Neuronal stem cell (in vitro differentiated cells): ENCODE results near the gene PRKCB.

ENCODE experiments used
- DNase-seq: peaks from one replicate; pipeline ENCODE4 v3.0.0-alpha.2; 2013; ENCODE audit warnings: low spot score
- H2AFZ ChIP-seq: one replicate; pipeline ENCODE4 v1.6.1; 2013; ENCODE audit warnings: mild to moderate bottlenecking, low read length, inconsistent platforms
- H2AK5ac ChIP-seq: 2 replicates; pipeline ENCODE4 v1.6.1; 2013; ENCODE audit warnings: low read depth, mild to moderate bottlenecking, inconsistent platforms, low read length, moderate library complexity, mixed read lengths
- H2BK120ac ChIP-seq: 2 replicates; pipeline ENCODE4 v1.6.1; 2013; ENCODE audit warnings: low read depth, mild to moderate bottlenecking, inconsistent platforms, low read length, moderate library complexity, mixed read lengths
- H2BK12ac ChIP-seq: one replicate; pipeline ENCODE4 v1.6.1; 2013; ENCODE audit warnings: low read length, inconsistent platforms
- H2BK15ac ChIP-seq: 2 replicates; pipeline ENCODE4 v1.6.1; 2013; ENCODE audit warnings: mild to moderate bottlenecking, low read length, inconsistent platforms, mixed read lengths
- H2BK5ac ChIP-seq: one replicate; pipeline ENCODE4 v1.6.1; 2013; ENCODE audit warnings: inconsistent platforms, mild to moderate bottlenecking, low read length, moderate library complexity
- H3K14ac ChIP-seq: one replicate; pipeline ENCODE4 v1.6.1; 2013; ENCODE audit warnings: low read length, inconsistent platforms
- H3K18ac ChIP-seq: 2 replicates; pipeline ENCODE4 v1.6.1; 2013; ENCODE audit warnings: low read length, inconsistent platforms
- H3K23ac ChIP-seq: 2 replicates; pipeline ENCODE4 v1.6.1; 2013; ENCODE audit warnings: low read depth, mild to moderate bottlenecking, mixed read lengths, low read length, inconsistent platforms; ENCODE audit not compliant: poor library complexity
- H3K27ac ChIP-seq: replicated peaks from 3 replicates; pipeline ENCODE4 v1.5.1; 2013; ENCODE audit warnings: low read length, inconsistent platforms
- H3K27me3 ChIP-seq, 3 experiments: 2 replicates each; pipeline ENCODE4 v1.6.1; 2013; ENCODE audit warnings: low read length in 3 of 3, mild to moderate bottlenecking in 2 of 3, inconsistent platforms in 1 of 3, low read depth in 1 of 3, mixed read lengths in 1 of 3, moderate library complexity in 1 of 3; ENCODE audit not compliant: control insufficient read depth in 3 of 3, insufficient read depth in 3 of 3
- H3K36me3 ChIP-seq, 2 donors: replicated peaks in 1 of 2; 2 replicates each; pipeline ENCODE4 v1.6.1; 2013; ENCODE audit warnings: low read length in 2 of 2; ENCODE audit not compliant: control insufficient read depth in 2 of 2, insufficient read depth in 2 of 2
- H3K4ac ChIP-seq: 2 replicates; pipeline ENCODE4 v1.6.1; 2013; ENCODE audit warnings: inconsistent platforms, mild to moderate bottlenecking, low read length, moderate library complexity
- H3K4me1 ChIP-seq, 2 donors: 1 replicate in 1 of 2; 2 replicates in 1 of 2; pipeline ENCODE4 v1.6.1; 2013; ENCODE audit warnings: low read length in 2 of 2, low read depth in 1 of 2; ENCODE audit not compliant: control insufficient read depth in 2 of 2, insufficient read depth in 1 of 2
- H3K4me2 ChIP-seq: one replicate; pipeline ENCODE4 v1.6.1; 2013; ENCODE audit warnings: mild to moderate bottlenecking, low read length, inconsistent platforms; ENCODE audit not compliant: insufficient read depth, poor library complexity, severe bottlenecking
- H3K4me3 ChIP-seq, 2 donors: 2 replicates each; pipeline ENCODE4 v1.5.1; 2013; ENCODE audit warnings: low read length in 2 of 2, mild to moderate bottlenecking in 2 of 2, inconsistent platforms in 1 of 2, moderate library complexity in 1 of 2
- H3K79me1 ChIP-seq: one replicate; pipeline ENCODE4 v1.6.1; 2013; ENCODE audit warnings: low read depth, mild to moderate bottlenecking, inconsistent platforms, low read length, moderate library complexity
- H3K9ac ChIP-seq: one replicate; pipeline ENCODE4 v1.6.1; 2013; ENCODE audit warnings: mild to moderate bottlenecking, low read depth, low read length, inconsistent platforms; ENCODE audit not compliant: poor library complexity
- H3K9me3 ChIP-seq, 2 donors: replicated peaks in 1 of 2; 2 replicates each; pipeline versions ENCODE3 to v1.6.1; 2013; ENCODE audit warnings: low read length in 2 of 2, mild to moderate bottlenecking in 2 of 2, inconsistent platforms in 1 of 2, low read depth in 1 of 2, mixed read lengths in 1 of 2, moderate library complexity in 1 of 2; ENCODE audit not compliant: control insufficient read depth in 2 of 2, insufficient read depth in 1 of 2
- H4K8ac ChIP-seq: one replicate; pipeline ENCODE4 v1.6.1; 2013; ENCODE audit warnings: low read depth, mild to moderate bottlenecking, inconsistent platforms, low read length, moderate library complexity
- H4K91ac ChIP-seq: one replicate; pipeline ENCODE4 v1.6.1; 2013; ENCODE audit warnings: low read length, low read depth, mild to moderate bottlenecking, inconsistent platforms; ENCODE audit not compliant: poor library complexity
- WGBS, 2 donors: extraction: QIAGEN DNeasy Blood & Tissue Kit; methylation state at CpG; one replicate each; pipeline ENCODE4 v1.1.7; 2013; ENCODE audit warnings: missing lambda C conversion rate in 2 of 2, mixed read lengths in 1 of 2; ENCODE audit not compliant: insufficient read length in 2 of 2, insufficient replicate concordance in 1 of 2; ENCODE audit errors: extremely low coverage in 2 of 2; 5-methylcytosine and 5-hydroxymethylcytosine counted together

Gene PRKCB

DNA sequence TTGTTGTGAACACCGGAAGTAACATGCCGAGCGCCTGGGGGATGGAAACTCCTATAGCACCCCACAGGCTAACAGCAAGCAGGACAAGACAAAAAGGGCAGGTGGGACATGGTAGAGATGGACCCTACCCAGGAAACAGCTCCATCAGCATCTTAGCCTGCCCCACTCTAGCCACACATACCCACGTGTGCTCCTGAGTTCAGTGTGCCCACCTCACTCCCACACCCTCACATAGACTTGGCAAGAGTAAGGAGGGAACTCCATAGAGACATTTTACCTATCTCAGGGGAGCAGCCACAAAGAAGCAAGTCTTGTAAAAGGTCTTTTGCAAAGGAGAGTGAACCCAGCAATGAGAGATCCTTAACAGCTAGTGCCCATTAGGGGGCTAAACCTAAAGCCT is 382.5 kb downstream of the PRKCB start:
- no peak overlapping the region for H2BK120ac ChIP-seq
- no peak for DNase-seq
- H3K4me1 ChIP-seq: peaks cover 0 to 2% of the 10 kb centered on the region in 2 donors
- no peak overlapping the region for H3K4me3 ChIP-seq
- H3K9me3 ChIP-seq: no peaks in the 10 kb centered on the region
- no peak overlapping the region for H4K91ac ChIP-seq
- no CpG with 5 or more reads among the region's 4 CpGs for WGBS, 2 donors
- no peak overlapping the region for H2BK12ac ChIP-seq
- H4K8ac ChIP-seq: no peak overlapping the region
- H3K18ac ChIP-seq: no peak overlapping the region
- no peak overlapping the region for H3K27ac ChIP-seq
- no peak overlapping the region for H3K4me2 ChIP-seq
- H3K36me3 ChIP-seq: no peaks in the 10 kb centered on the region
- H3K14ac ChIP-seq: no peak overlapping the region
- no peak overlapping the region for H2BK15ac ChIP-seq
- no peaks in the 10 kb centered on the region for H3K79me1 ChIP-seq
- H3K9ac ChIP-seq: no peak overlapping the region
- no peak overlapping the region for H2AK5ac ChIP-seq
- no peak overlapping the region for H3K4ac ChIP-seq
- peaks cover 0 to 2% (median 0%) of the 10 kb centered on the region in 3 experiments for H3K27me3 ChIP-seq
- H3K23ac ChIP-seq: no peak overlapping the region
- H2AFZ ChIP-seq: no peak overlapping the region
- H2BK5ac ChIP-seq: no peak overlapping the region

DNA sequence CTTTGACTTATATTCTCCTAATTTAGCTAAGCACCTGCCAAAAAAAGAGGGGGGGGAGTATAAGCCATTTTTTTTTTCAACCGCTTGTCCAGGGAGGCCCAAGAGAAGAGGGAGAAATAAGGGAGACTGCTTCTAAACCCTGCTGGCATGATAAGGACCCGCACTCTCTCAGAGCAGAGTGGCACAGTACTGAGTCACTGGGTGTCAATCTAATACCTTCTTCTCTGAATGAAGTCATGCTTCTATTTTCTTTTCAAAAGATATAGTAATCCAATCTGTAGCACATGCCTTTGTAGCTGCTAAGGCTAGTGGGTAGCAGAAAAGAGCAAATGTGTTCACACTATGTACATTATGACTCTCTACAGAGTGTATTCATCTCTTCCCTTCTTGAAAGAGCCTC is 385.4 kb downstream of the PRKCB start:
- Histone ChIP-seq H2AK5ac (no peak overlapping the region), H3K4ac (no peak overlapping the region), H2BK5ac (no peak overlapping the region), H3K18ac (no peak overlapping the region), H3K36me3 (no peaks in the 10 kb centered on the region), H3K27ac (no peak overlapping the region), H3K14ac (no peak overlapping the region), H4K91ac (no peak overlapping the region), H3K9ac (no peak overlapping the region), H2AFZ (no peak overlapping the region), H3K4me2 (no peak overlapping the region), H3K27me3 (no peaks in the 10 kb centered on the region), H3K4me1 (peaks cover 0 to 2% of the 10 kb centered on the region in 2 donors), H3K79me1 (no peaks in the 10 kb centered on the region), H3K23ac (no peak overlapping the region), H2BK12ac (no peak overlapping the region), H2BK120ac (no peak overlapping the region), H4K8ac (no peak overlapping the region), H3K9me3 (no peaks in the 10 kb centered on the region), H2BK15ac (no peak overlapping the region), H3K4me3 (no peak overlapping the region)
- no CpG with 5 or more reads among the region's 2 CpGs for WGBS, 2 donors
- no peak for DNase-seq

DNA sequence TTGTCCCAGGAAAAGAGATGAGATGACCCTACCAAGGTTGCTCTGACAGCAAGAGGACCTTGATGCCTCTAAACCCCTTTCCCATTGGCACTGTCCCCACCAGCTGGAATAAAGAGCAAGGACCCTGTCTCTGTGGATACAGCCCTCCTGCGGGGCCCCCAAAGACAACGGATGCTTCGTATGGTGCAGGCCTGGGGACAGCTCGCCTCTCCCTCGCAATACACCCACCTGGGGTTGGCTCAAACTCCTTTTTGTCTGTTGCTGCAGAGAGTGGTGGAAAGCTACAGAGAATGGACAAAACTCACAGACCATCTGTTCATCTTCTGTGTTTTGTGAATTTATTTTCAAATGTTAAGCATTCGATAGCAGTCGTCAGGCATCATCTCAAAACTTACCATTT is 392.7 kb downstream of the PRKCB start:
- H4K91ac ChIP-seq: no peak overlapping the region
- H3K4me2 ChIP-seq: no peak overlapping the region

DNA sequence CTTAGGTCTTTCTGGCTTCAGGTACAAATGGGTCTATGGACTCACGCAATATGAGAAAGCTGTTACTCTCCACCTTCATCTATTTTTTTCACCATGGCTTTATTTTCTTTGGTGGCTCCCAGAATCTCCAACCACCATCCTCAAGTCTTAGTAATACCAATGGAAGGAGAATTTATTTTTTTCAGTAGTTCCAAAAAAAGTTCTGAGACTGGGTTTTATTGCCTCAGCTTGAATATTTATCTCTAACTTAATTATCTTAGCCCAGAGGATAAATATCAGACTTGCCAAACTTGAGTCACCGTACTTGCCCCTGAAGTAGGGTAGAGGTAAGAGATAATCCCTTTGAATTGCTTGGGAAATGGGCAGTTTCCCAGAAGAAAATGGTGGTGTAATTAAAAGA is 397.2 kb downstream of the PRKCB start:
- no peaks in the 10 kb centered on the region for H3K79me1 ChIP-seq
- H3K4me1 ChIP-seq: no peaks in the 10 kb centered on the region
- no peak overlapping the region for H2AK5ac ChIP-seq
- no CpG with 5 or more reads among the region's 2 CpGs for WGBS, 2 donors
- H3K27me3 ChIP-seq: no peaks in the 10 kb centered on the region
- no peak overlapping the region for H4K91ac ChIP-seq
- DNase-seq: no peak
- no peak overlapping the region for H3K23ac ChIP-seq
- no peak overlapping the region for H2BK120ac ChIP-seq
- no peak overlapping the region for H2AFZ ChIP-seq
- H3K4me3 ChIP-seq: no peak overlapping the region
- H3K9me3 ChIP-seq: no peaks in the 10 kb centered on the region
- no peak overlapping the region for H2BK15ac ChIP-seq
- no peak overlapping the region for H3K4me2 ChIP-seq
- no peak overlapping the region for H3K4ac ChIP-seq
- no peak overlapping the region for H3K18ac ChIP-seq
- H2BK5ac ChIP-seq: no peak overlapping the region
- no peak overlapping the region for H4K8ac ChIP-seq
- H3K9ac ChIP-seq: no peak overlapping the region
- H3K14ac ChIP-seq: no peak overlapping the region
- H3K27ac ChIP-seq: no peak overlapping the region
- no peak overlapping the region for H2BK12ac ChIP-seq
- no peaks in the 10 kb centered on the region for H3K36me3 ChIP-seq

More for the DNA sequence above, 392.7 kb downstream of the PRKCB start:
- no peak overlapping the region for H2BK5ac ChIP-seq
- no peaks in the 10 kb centered on the region for H3K27me3 ChIP-seq
- no CpG with 5 or more reads among the region's 7 CpGs for WGBS, 2 donors
- H3K36me3 ChIP-seq: no peaks in the 10 kb centered on the region
- DNase-seq: no peak
- no peaks in the 10 kb centered on the region for H3K79me1 ChIP-seq
- H2BK120ac ChIP-seq: no peak overlapping the region
- H3K27ac ChIP-seq: no peak overlapping the region
- H3K4ac ChIP-seq: no peak overlapping the region
- no peak overlapping the region for H2BK15ac ChIP-seq
- H2BK12ac ChIP-seq: no peak overlapping the region
- no peak overlapping the region for H2AFZ ChIP-seq
- H2AK5ac ChIP-seq: no peak overlapping the region
- H3K9ac ChIP-seq: no peak overlapping the region
- no peak overlapping the region for H3K14ac ChIP-seq
- no peaks in the 10 kb centered on the region for H3K4me1 ChIP-seq
- no peak overlapping the region for H4K8ac ChIP-seq
- no peak overlapping the region for H3K18ac ChIP-seq
- H3K9me3 ChIP-seq: no peaks in the 10 kb centered on the region
- no peak overlapping the region for H3K23ac ChIP-seq
- no peak overlapping the region for H3K4me3 ChIP-seq
